Measurements from ENCODE around the gene NEK8. TPM values are rescaled to one million over a fixed set of nuclear protein-coding genes. Genes with fewer than 3 reads are reported as not detected.

Gene NEK8
- total and polyA plus RNA-seq, 9 of the 15 experiments (the other 6 are each of a cell fraction or from before 2014, with no cell fraction given) = 0.98 to 16.6 (median 4.6) TPM

- TF ChIP-seq KLF6 (CRISPR knock-in tag; IDR thresholded peaks at IDR 0.05; ENCODE audit: borderline replicate concordance) (no peak), ILF3 (IDR thresholded peaks at IDR 0.05; ENCODE audit: borderline replicate concordance) (no peak), ZNF644 (tag; IDR thresholded peaks at IDR 0.05; ENCODE audit: low read depth) (no peak), DEAF1 (CRISPR knock-in tag; IDR thresholded peaks at IDR 0.05) (peak; percentile 75), ZBTB49 (CRISPR knock-in tag; IDR thresholded peaks at IDR 0.05; ENCODE audit: borderline replicate concordance) (no peak), TEAD4 (IDR thresholded peaks at IDR 0.05; ENCODE audit: low read length) (no peak), TEAD4 (CRISPR knock-in tag; IDR thresholded peaks at IDR 0.05; ENCODE audit: borderline replicate concordance) (no peak), PHF20 (IDR thresholded peaks at IDR 0.05; ENCODE audit: partially characterized antibody) (no peak), KAT7 (CRISPR knock-in tag; IDR thresholded peaks at IDR 0.05; ENCODE audit: borderline replicate concordance) (no peak), SMARCE1 (IDR thresholded peaks at IDR 0.05) (no peak), DNMT1 (IDR thresholded peaks at IDR 0.05) (no peak), AFF1 (IDR thresholded peaks at IDR 0.05; ENCODE audit: low read depth in 1 of 2, partially characterized antibody in 2 of 2) (no peak), KDM1A (IDR thresholded peaks at IDR 0.05) (peak; percentile 80 to 83), KLF13 (tag; IDR thresholded peaks at IDR 0.05; ENCODE audit: borderline replicate concordance, low read depth) (no peak), PCBP1 (IDR thresholded peaks at IDR 0.05; ENCODE audit: low read depth, low read length, poor library complexity, severe bottlenecking) (no peak), NFYB (IDR thresholded peaks at IDR 0.05; ENCODE audit: extremely low read depth, insufficient read length) (no peak), HNRNPUL1 (IDR thresholded peaks at IDR 0.05; ENCODE audit: low read length) (no peak), STAT5B (CRISPR knock-in tag; IDR thresholded peaks at IDR 0.05) (no peak), PRMT5 (CRISPR knock-in tag; IDR thresholded peaks at IDR 0.05) (no peak), ARHGAP35 (IDR thresholded peaks at IDR 0.05; ENCODE audit: partially characterized antibody) (no peak)
These were observed 35.2 kb downstream of the NEK8 start (continued) for GRCh38 chr17:28763804-28764266.

All from K562 (cell line).